ENCODE data around the gene NALCN. TPM values are rescaled to one million over a fixed set of nuclear protein-coding genes. Genes with fewer than 3 reads are reported as not detected.

The NALCN gene
- total and polyA plus RNA-seq, 10 of the 15 experiments (the other 5 are each of a cell fraction or from before 2014, with no cell fraction given) = under 0.01 TPM; not detected in 9

DNA sequence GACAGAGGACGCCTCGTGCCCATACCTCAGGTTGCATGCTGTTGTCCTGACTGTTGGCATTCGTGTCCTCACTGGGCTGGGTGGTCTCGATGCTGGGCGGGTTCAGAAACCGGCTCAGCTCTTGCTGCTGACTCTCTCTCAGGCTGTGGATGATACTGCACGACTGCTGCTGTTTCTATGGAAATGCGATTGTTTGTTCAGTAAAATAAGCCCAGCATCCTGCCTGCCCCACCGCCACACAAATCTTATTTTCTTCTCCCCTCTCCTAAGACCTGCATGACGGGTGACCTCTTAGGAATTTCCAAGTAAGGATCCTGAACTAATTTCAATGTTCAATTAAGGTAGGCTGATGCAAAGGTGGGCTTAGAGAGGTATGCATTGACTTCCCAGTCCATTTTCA lies 356.5 kb downstream of the NALCN start (continued):
- TF ChIP-seq GABPA (IDR thresholded peaks at IDR 0.05; ENCODE audit: low read depth) (no peak), BMI1 (IDR thresholded peaks at IDR 0.05; ENCODE audit: borderline replicate concordance) (no peak), BCL11A (IDR thresholded peaks at IDR 0.05; ENCODE audit: low read depth, low read length) (no peak)
- TF ChIP-seq, protein P1, sequence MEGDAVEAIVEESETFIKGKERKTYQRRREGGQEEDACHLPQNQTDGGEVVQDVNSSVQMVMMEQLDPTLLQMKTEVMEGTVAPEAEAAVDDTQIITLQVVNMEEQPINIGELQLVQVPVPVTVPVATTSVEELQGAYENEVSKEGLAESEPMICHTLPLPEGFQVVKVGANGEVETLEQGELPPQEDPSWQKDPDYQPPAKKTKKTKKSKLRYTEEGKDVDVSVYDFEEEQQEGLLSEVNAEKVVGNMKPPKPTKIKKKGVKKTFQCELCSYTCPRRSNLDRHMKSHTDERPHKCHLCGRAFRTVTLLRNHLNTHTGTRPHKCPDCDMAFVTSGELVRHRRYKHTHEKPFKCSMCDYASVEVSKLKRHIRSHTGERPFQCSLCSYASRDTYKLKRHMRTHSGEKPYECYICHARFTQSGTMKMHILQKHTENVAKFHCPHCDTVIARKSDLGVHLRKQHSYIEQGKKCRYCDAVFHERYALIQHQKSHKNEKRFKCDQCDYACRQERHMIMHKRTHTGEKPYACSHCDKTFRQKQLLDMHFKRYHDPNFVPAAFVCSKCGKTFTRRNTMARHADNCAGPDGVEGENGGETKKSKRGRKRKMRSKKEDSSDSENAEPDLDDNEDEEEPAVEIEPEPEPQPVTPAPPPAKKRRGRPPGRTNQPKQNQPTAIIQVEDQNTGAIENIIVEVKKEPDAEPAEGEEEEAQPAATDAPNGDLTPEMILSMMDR (IDR thresholded peaks at IDR 0.05 in 2 of 3, conservative IDR thresholded peaks at IDR 0.05 in 1 of 3; ENCODE audit: control insufficient read depth in 2 of 3, extremely low read depth in 1 of 3, insufficient read depth in 1 of 3, low read depth in 3 of 3, low read length in 3 of 3) = no peak
- TF ChIP-seq, protein P2, sequence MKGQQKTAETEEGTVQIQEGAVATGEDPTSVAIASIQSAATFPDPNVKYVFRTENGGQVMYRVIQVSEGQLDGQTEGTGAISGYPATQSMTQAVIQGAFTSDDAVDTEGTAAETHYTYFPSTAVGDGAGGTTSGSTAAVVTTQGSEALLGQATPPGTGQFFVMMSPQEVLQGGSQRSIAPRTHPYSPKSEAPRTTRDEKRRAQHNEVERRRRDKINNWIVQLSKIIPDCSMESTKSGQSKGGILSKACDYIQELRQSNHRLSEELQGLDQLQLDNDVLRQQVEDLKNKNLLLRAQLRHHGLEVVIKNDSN (IDR thresholded peaks at IDR 0.05; ENCODE audit: borderline replicate concordance, extremely low read length, insufficient read depth, low read depth, low read length) = no peak
- TF ChIP-seq, protein P3, sequence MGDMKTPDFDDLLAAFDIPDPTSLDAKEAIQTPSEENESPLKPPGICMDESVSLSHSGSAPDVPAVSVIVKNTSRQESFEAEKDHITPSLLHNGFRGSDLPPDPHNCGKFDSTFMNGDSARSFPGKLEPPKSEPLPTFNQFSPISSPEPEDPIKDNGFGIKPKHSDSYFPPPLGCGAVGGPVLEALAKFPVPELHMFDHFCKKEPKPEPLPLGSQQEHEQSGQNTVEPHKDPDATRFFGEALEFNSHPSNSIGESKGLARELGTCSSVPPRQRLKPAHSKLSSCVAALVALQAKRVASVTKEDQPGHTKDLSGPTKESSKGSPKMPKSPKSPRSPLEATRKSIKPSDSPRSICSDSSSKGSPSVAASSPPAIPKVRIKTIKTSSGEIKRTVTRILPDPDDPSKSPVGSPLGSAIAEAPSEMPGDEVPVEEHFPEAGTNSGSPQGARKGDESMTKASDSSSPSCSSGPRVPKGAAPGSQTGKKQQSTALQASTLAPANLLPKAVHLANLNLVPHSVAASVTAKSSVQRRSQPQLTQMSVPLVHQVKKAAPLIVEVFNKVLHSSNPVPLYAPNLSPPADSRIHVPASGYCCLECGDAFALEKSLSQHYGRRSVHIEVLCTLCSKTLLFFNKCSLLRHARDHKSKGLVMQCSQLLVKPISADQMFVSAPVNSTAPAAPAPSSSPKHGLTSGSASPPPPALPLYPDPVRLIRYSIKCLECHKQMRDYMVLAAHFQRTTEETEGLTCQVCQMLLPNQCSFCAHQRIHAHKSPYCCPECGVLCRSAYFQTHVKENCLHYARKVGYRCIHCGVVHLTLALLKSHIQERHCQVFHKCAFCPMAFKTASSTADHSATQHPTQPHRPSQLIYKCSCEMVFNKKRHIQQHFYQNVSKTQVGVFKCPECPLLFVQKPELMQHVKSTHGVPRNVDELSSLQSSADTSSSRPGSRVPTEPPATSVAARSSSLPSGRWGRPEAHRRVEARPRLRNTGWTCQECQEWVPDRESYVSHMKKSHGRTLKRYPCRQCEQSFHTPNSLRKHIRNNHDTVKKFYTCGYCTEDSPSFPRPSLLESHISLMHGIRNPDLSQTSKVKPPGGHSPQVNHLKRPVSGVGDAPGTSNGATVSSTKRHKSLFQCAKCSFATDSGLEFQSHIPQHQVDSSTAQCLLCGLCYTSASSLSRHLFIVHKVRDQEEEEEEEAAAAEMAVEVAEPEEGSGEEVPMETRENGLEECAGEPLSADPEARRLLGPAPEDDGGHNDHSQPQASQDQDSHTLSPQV (IDR thresholded peaks at IDR 0.05) = no peak
